Panc1 (cell line): ENCODE data around the gene TRIM16. TPM values are rescaled to one million over a fixed set of nuclear protein-coding genes. Genes with fewer than 3 reads are reported as not detected.
A peak's percentile ranks its signal among the peaks of the same experiment; 100 is the strongest.

Source experiments
- ATAC-seq: fragments of 200-7000 bp; cut with Tn5 transposase; 2 replicates; pipeline ENCODE4 v1.9.1; 2020; ENCODE audit warnings: mild to moderate bottlenecking, moderate library complexity
- BruUV-seq: library from RNA; stranded (reverse); fragments of 400-500 nt; replicated peaks from 2 replicates; lab custom pipeline; 2021; lab: Mats Ljungman, UMichigan
- CTCF ChIA-PET: fragments of 300-600 bp; sonication (Branson Sonifier 250); formaldehyde crosslinking; loops from one replicate; lab custom pipeline; 2022; ENCODE audit warnings: antibody characterized with exemption; lab: Charles Lee
- POLR2A ChIA-PET: fragments of 300-600 bp; sonication (Branson Sonifier 250); formaldehyde crosslinking; loops from one replicate; lab custom pipeline; 2022; ENCODE audit warnings: antibody characterized with exemption; lab: Charles Lee
- DNase-seq: peaks from one replicate; pipeline ENCODE4 v3.0.0-alpha.2; 2010; ENCODE audit warnings: low read depth, low spot score
- H3K27ac ChIP-seq: 2 replicates; pipeline ENCODE4 v1.5.1; 2011; ENCODE audit warnings: mild to moderate bottlenecking, low read length, inconsistent platforms
- H3K27me3 ChIP-seq: fragments of 200-500 bp; sonication (Bioruptor generic); 2 replicates; pipeline ENCODE4 v1.6.0; 2014; ENCODE audit warnings: low read length, inconsistent platforms; ENCODE audit not compliant: control insufficient read depth, insufficient read depth
- H3K36me3 ChIP-seq: fragments of 200-500 bp; sonication (Bioruptor generic); 2 replicates; pipeline ENCODE4 v1.5.1; 2014; ENCODE audit warnings: inconsistent platforms, mild to moderate bottlenecking, low read length, moderate library complexity; ENCODE audit not compliant: control insufficient read depth, insufficient read depth
- H3K4me1 ChIP-seq: 2 replicates; pipeline ENCODE4 v1.5.1; 2011; ENCODE audit warnings: inconsistent platforms, mild to moderate bottlenecking, low read length, moderate library complexity; ENCODE audit not compliant: control insufficient read depth, insufficient read depth
- H3K4me3 ChIP-seq, 2 experiments: 2 replicates each; pipeline ENCODE4 v1.5.1; 2011 to 2012; ENCODE audit warnings: low read depth in 2 of 2, low read length in 2 of 2, mild to moderate bottlenecking in 2 of 2, inconsistent platforms in 1 of 2, moderate library complexity in 1 of 2
- H3K9me3 ChIP-seq: fragments of 200-500 bp; sonication (Bioruptor generic); 2 replicates; pipeline ENCODE4 v1.5.1; 2014; ENCODE audit warnings: low read depth, mild to moderate bottlenecking, inconsistent platforms, low read length, moderate library complexity; ENCODE audit not compliant: control insufficient read depth, insufficient read depth
- REST ChIP-seq, 2 experiments: IDR thresholded peaks; 2 replicates each; pipeline ENCODE4 v1.6.1; 2011 to 2012; ENCODE audit warnings: low read depth in 2 of 2, control low read depth in 1 of 2, low read length in 1 of 2, mild to moderate bottlenecking in 1 of 2, moderate library complexity in 1 of 2; ENCODE audit not compliant: insufficient read depth in 1 of 2
- SIN3A ChIP-seq: IDR thresholded peaks from 2 replicates; pipeline ENCODE4 v1.6.1; 2012; ENCODE audit warnings: low read depth, mild to moderate bottlenecking, low read length, moderate library complexity, borderline replicate concordance; ENCODE audit not compliant: insufficient read depth
- TCF7L2 ChIP-seq: IDR thresholded peaks from 2 replicates; pipeline ENCODE4 v1.6.1; 2011; ENCODE audit warnings: mild to moderate bottlenecking, low read depth, low read length, inconsistent platforms
- in situ Hi-C: cut with HindIII; loops from 2 replicates; pipeline ENCODE4 v1.10.0; 2016; ENCODE audit warnings: low sequenced_read_pairs, low pct_unique_long_range_greater_than_20kb
- intact Hi-C: fragments of 100-400 bp; cut with micrococcal nuclease; formaldehyde crosslinking; loops from one replicate; pipeline ENCODE4 v1.10.0; 2022; ENCODE audit not compliant: unreplicated experiment
- total RNA-seq: library from RNA; stranded (reverse); gene quantifications from one replicate; pipeline ENCODE4 v1.2.1, GENCODE V29; 2021; ENCODE audit not compliant: unreplicated experiment
- TF ChIP-seq, protein P1 (sequence below): fragments of 450-650 bp; IDR thresholded peaks from 2 replicates; pipeline ENCODE4 v1.5.1; 2017; ENCODE audit warnings: mild to moderate bottlenecking

Gene TRIM16
- total RNA-seq, 1 experiment from 2014 or later: 31.7 TPM

DNA sequence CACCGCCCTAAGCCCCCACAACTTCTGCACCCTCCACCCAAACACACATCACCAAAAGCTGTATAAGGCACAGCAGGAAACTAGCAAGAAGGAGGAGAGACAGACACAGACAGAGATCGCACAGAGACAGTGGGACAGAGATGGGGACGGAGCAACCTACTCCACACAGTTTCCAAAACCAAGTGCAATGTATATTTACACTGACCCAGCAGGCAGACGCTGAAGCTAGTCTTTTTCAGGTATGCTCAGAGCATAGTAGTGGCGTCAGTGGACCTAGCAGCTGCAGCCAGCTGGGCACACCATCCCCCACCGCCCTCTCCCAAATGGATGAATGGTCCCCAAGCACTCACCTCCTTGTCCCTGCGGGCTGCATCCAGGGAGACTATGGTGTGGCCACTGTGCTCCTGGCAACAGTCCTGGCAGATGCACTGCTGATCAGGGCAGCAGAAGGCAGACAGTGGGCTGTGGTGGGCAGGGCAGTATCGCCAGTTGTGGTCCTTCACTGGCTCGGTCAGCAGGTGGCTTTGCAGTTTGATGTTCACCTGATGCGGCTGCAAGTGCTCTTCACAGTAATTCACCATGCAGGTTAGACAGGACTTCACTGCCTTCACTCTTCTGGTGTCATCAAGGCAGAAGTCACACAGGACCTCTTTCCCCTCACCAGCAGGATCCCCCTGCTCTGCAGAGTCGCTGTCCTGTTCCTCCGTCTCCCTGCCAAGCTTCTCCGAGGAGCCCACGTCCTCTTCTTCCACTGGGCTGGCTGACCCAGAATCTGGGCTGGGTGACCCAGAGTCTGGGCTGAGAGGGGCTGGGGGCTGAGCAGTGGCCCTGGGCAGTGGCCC is 33.1 kb downstream of the TRIM16 start:
- no peaks in the 10 kb centered on the region for H3K36me3 ChIP-seq
- TF ChIP-seq, protein P1, sequence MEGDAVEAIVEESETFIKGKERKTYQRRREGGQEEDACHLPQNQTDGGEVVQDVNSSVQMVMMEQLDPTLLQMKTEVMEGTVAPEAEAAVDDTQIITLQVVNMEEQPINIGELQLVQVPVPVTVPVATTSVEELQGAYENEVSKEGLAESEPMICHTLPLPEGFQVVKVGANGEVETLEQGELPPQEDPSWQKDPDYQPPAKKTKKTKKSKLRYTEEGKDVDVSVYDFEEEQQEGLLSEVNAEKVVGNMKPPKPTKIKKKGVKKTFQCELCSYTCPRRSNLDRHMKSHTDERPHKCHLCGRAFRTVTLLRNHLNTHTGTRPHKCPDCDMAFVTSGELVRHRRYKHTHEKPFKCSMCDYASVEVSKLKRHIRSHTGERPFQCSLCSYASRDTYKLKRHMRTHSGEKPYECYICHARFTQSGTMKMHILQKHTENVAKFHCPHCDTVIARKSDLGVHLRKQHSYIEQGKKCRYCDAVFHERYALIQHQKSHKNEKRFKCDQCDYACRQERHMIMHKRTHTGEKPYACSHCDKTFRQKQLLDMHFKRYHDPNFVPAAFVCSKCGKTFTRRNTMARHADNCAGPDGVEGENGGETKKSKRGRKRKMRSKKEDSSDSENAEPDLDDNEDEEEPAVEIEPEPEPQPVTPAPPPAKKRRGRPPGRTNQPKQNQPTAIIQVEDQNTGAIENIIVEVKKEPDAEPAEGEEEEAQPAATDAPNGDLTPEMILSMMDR: no peak
- TF ChIP-seq SIN3A: 0 out of 2 replicates have a peak, but pooled peaks have one; percentile 22
- CTCF ChIA-PET: no interaction called here
- BruUV-seq: TSS peak; percentile 64
- H3K27ac ChIP-seq: peak overlapping the region; percentile 85
- peaks cover 16% of the 10 kb centered on the region for H3K4me1 ChIP-seq
- in situ Hi-C loops: no loop called here
- no peaks in the 10 kb centered on the region for H3K27me3 ChIP-seq
- POLR2A ChIA-PET: interaction anchor here (0.6 to 0.7 kb wide), 2 partner anchors 302 to 621 kb away, joined by 3 to 5 read pairs; no protein-coding TSS in a partner anchor
- no peaks in the 10 kb centered on the region for H3K9me3 ChIP-seq
- intact Hi-C loops: no loop called here
- ATAC-seq (peak; percentile 28), DNase-seq (peak; percentile 33)
- peak overlapping the region; percentile 57 to 71 for H3K4me3 ChIP-seq

DNA sequence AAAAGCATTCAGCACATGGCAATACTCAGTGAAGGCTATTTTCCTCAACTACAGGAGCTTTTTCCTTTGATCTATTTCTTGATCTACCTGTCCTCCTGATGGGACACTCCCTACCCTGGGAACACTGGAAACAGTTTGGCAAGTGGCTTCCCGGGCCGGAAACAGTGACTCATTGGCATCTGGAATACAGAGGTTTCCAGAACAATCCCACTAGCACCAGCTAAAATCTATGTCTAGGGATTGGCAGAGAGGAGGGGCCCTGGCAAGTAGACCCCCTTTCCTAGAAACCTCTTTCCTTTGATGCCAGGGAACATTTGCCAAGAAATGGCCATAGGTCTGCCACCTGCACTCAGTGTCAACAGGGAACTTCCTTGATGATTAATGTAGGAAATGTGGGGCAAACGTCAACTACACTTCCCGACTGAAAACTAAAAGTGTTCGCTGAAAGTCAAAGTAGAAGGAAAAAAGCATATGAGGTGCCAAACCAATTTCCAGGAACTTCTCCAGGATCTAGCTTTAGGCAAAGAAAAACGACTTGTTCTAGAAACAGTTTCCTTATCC is 34.2 kb downstream of the TRIM16 start:
- Histone ChIP-seq H3K4me3 (peak overlapping the region; percentile 57 to 71), H3K9me3 (no peaks in the 10 kb centered on the region), H3K27ac (peak overlapping the region; percentile 85), H3K4me1 (peaks cover 16% of the 10 kb centered on the region), H3K36me3 (no peaks in the 10 kb centered on the region), H3K27me3 (no peaks in the 10 kb centered on the region)
- intact Hi-C loops (no loop called here), in situ Hi-C loops (no loop called here)
- ChIA-PET POLR2A (interaction anchor here (0.6 kb wide), 2 partner anchors 255 to 1737 kb away, joined by 3 read pairs; no protein-coding TSS in a partner anchor), CTCF (no interaction called here)
- DNase-seq (peak; percentile 77), ATAC-seq (no peak)
- no TSS peak for BruUV-seq
- TF ChIP-seq, protein P1: no peak
- TF ChIP-seq TCF7L2: peak; percentile 57

DNA sequence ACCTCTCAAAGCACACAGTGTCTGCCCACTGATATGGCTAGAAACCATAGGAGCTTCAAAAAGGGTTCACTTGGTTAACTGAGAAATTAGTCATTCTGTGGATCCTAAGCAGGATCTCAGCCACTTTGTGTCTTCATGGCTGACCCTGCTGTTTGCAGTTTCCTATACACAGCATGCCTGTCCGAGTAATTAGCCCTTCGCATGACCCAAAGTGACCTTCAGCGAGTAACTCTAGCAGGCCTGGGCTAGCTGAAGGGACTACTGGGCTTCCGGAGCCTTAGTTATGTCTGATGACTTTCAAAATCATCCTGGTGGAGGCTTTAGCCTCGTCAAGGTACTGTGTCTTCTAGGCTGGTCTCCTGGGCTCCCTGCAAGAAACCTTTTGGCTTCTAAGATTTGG is 35.7 kb downstream of the TRIM16 start:
- no peaks in the 10 kb centered on the region for H3K9me3 ChIP-seq
- ChIA-PET CTCF (no interaction called here), POLR2A (interaction anchor here (0.5 kb wide), 1 partner anchor 191 kb away, joined by 7 read pairs; no protein-coding TSS in a partner anchor)
- in situ Hi-C loops: no loop called here
- no peak for DNase-seq
- no peak for ATAC-seq
- intact Hi-C loops: no loop called here
- H3K4me1 ChIP-seq: peaks cover 16% of the 10 kb centered on the region
- no peaks in the 10 kb centered on the region for H3K36me3 ChIP-seq
- TF ChIP-seq, protein P1: no peak
- TF ChIP-seq TCF7L2: no peak
- no peak for TF ChIP-seq REST (IDR thresholded peaks at IDR 0.05; ENCODE audit: insufficient read depth in 1 of 2, low read depth in 2 of 2, low read length in 1 of 2)
- no peaks in the 10 kb centered on the region for H3K27me3 ChIP-seq
- no TSS peak for BruUV-seq
- H3K27ac ChIP-seq: peak overlapping the region; percentile 85
- peak overlapping the region; percentile 57 to 71 for H3K4me3 ChIP-seq
